Effector CD4-positive, alpha-beta T cell (primary cell): ENCODE results near the gene RAD54L2.
"Not testable (repeated sequence)": the region's sequence is repeated elsewhere in the genome, so short reads cannot be mapped to it uniquely, and the experiment has no call there.

Experiments
- DNase-seq: peaks from one replicate; pipeline ENCODE4 v3.0.0-alpha.2; 2020

The RAD54L2 gene

DNA sequence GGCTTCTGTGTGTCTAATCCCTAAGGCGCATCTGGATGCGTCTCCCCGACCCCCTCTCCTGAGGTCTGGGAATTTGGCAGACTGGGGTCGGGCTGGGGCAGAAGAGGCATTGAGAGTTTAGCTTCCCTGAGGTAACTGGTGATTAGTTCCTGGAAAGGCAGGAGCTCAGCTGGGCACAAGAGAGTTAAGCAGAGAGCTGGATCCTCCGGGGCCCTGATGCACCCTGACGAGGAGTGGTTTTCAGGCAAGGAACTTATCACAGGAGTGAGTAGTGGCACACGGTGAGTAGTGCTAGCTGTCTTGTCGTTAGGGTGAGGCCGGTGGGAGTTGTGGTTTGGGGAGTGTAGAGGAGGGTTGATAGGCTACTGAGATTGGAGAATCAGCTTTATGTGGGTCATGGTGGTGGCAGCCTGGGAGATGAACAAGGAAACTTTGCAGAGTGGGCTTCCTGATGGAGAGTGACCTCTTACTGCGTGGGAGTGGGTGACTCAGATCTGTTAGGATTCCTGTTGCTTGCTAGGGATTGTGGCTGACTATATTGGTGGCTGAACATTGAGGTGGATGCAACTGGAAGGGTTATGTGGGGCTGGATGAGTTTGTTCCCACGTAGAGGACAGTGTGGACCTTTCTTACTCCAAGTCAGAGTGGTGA is 897 bp downstream of the RAD54L2 start:
- no peak for DNase-seq

DNA sequence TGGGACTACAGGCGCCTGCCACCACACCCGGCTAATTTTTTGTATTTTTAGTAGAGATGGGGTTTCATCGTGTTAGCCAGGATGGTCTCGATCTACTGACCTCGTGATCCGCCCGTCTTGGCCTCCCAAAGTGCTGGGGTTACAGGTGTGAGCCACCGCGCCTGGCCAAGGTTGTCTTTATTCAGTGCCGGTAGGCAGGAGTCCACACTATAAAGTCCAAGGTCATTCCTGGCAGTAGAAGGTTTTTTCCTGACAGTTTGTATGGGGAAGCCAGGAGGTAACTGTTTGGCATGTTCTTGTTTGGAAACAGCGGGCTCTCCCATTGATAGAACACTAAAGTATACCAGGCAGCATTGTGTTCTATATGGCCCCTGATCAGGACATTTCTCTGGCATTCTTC is 4.1 kb downstream of the RAD54L2 start:
- DNase-seq = not testable (repeated sequence)

DNA sequence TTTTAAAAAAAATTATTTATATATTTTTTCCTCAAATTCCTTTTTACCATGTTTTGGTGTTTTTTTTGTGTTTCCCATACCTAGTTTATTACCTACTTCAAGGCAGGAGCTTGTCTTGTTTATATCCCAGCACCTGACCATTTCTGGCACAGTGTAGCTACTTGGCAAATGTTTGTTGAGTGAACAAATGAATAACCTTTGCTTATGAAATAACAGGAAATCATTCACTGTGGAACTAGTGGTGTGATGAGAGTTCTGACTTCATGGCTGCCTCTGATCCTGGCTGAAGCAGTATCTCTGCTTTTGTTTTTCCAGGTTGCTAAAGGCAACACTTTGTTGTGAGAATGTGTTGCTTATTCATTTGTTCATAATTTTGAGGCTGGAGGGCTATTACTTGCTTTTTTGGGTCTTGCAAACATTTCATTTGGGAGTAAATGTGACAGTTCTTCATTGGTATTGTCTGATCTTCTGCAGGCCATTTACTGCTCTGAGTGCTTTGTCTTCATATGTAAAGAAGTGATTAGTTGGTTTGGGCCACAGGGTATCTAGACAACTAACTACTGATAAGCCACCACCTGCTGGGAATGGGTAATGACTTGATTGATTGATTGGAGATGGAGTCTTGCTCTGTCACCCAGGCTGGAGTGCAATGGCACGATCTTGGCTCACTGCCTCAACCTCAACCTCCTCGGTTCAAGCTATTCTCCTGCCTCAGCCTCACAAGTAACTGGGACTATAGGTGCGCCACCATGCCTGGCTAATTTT is 5.7 kb downstream of the RAD54L2 start:
- DNase-seq = no peak

DNA sequence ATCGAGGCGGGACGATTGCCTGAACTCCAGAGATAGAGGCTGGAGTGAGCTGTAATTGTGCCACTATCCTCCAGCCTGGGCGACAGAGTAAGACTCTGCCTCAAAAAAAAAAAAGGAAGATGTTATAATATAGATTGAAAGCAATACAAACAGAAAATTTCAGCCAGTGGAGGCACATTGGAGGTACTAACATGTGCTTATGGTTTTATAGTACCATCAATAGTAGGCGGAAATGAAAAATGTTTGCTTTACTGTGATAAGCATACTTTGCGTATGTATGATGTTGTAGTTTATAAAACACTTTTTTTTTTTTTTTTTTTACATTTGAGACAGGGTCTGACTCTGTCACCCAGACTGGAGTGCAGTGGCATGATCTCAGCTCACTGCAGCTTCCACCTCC is 8.8 kb downstream of the RAD54L2 start:
- no peak for DNase-seq

DNA sequence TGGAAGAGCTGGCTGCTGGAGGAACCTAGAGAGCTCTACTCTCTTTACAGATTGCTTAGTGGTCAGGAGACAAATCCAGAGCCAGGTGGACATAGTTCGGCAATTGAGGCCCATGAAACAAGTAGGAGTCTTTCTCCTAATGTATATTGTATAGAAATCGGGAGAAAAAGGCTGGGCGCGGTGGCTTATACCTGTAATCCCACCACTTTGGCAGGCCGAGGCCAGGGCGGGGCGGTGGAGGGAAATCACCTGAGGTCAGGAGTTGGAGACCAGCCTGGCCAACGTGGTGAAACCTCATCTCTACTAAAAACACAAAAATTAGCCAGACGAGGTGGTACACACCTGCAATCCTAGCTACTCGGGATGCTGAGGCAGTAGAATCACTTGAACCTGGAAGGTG is 10.8 kb downstream of the RAD54L2 start:
- DNase-seq = no peak

DNA sequence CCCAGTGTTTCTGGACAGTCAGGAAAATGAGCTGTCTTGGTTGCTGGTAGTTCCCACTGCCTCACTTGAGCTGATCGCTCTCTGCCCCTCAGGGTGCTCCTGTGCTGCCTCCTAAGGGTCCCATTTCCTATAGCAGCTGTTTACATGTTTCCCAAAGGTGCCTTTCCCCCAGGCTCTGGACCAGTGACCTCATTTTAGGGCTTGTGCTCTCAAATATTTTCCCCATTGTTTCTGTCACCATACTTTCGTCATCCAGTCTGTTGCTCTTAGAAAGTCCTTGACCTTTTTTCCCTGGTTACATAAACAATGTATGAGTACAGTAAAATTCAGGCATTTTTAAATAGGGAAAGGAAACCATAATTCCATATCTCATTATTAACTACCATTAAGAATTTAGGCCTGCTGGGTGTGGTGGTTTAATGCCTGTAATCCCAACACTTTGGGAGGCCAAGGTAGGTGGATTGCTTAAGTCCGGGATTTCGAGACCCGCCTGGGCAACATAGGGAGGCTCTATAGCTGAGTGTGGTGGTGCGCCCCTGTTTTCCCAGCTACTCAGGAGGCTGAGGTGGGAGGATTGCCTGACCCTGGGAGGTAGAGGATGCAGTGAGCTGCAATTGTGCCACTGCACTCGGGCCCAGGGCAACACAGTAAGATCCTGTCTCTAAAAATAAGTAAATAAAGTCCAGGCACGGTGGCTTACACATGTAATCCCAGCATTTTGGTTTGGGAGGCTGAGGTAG is 11.7 kb downstream of the RAD54L2 start:
- no peak for DNase-seq

DNA sequence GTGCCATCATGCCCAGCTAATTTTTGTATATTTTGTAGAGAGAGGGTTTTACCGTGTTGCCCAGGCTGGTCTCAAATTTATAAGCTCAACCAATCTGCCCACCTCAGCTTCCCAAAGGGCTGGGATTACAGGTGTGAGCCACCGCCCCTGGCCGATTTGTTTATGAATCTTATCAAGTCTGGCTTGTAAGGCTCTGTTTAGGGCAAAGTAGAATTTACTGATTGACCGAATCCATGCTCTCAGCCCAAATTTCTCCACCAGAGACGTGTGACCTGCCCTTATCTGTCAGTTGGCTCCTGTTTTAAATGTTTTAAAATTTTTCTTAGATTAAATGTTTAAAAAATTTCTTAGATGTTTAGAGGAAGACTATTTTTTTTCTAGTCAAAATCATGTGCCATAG is 19.5 kb downstream of the RAD54L2 start:
- no peak for DNase-seq

DNA sequence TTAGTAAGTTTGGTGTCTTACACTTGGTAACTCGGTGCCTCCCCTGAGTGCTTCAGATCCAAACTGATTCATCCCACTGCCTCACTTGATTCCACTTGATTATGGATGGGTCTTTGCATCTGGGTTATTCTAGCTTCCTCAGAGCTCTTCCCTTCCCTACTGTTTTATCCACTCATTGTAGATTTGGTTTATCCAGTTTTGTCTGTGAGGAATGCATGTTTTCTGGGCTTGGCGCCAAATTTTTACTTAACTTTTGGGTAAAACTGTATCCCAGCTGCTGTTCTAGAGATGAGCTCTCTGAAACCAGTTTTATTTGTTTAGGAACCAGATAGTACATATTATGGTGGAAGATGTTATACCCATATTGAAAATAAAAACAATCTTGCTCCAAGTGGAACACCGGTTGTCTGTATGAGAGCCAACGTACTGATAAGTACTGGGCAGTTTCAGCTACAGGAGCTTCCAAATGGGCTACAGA is 20.9 kb downstream of the RAD54L2 start:
- DNase-seq = no peak

DNA sequence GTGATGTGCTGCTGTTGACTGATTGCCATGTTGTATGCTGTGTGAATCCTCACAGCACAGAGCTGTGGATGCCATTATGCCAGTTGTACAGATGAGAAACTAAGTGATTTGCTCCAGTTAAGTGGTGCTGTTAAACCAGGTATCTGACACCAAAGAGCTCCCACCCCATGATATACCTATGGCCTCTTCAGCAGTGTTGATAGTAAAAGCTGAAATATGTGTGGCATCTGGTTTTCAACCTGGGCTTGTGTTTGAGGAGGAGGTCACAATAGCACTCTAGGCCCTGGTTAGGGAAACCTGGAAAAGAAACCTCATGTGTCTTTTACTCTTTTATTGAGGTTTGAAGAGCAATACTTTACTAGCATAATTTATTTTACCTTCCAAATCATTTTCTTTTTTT is 21.4 kb downstream of the RAD54L2 start:
- no peak for DNase-seq

DNA sequence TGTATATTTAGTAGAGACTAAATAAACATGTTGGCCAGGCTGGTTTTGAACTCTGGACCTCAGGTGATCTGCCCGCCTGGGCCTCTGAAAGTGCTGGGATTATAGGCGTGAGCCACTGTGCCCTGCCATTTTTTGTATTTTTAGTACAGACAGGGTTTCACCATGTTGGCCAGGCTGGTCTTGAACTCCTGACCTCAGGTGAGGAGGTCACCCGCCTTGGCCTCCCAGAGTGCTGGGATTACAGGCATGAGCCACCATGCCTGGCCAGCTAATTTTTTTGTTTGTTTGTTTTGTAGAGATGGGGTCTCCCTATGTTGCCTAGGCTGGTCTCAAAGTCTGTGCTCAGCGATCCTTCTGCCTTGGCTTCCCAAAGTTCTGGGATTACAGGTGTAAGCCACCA is 23.9 kb downstream of the RAD54L2 start:
- DNase-seq = not testable (repeated sequence)

DNA sequence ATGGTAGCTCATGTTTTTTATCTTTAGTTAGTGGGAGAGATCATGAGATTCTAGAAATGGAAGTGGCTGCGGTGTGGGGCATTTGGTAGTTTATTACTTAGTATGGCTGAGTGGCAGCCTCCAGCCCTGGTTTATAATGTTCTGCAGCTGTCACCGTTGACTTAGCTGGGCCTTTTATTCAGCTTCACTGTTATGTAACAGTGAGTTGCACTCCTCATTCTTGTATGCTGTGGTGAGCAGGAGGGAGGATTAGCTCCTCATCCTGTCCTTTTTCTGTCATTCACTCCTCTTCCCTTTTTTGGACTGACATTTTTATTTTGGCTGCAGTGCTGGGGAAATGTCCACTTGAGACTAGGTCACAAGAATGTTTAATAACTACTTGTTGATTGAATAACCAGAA is 29.5 kb downstream of the RAD54L2 start:
- no peak for DNase-seq

DNA sequence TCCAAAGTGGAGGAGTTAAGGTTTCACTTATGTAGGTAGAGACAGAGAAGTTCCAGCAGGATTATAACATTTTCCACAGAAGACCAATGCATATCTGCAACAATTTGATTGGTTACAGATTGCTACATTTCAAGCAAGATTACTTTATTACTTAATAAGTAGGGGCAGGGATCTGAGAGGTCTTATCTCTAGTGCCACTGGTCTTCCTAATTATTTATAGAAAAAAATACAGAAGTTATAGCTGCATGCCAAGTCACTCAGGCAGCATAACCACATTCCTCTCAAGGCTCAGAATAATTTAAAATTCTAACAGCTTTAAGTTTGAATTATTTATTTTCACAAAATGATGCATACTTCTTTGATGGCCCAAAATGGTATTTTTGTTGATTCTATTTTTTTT is 30.5 kb downstream of the RAD54L2 start:
- DNase-seq = no peak

DNA sequence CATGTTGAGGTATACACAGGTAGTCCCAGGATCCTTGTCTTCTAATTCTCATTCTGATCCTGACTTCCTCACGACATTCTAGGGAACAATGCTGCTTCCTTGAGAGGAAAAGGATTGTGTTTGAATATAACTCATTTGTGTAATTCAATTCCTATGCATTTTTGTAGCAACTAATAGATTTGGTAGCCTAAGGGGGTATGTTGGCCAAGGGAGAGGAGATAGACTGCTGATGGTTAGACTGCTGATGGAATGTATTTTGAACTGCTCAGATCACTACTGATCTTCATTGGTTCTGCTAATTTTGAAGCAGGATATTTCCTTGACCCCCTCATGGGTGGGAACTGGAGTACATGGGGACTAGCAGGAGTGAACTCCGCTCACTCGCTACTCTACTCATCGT is 39.7 kb downstream of the RAD54L2 start:
- no peak for DNase-seq

DNA sequence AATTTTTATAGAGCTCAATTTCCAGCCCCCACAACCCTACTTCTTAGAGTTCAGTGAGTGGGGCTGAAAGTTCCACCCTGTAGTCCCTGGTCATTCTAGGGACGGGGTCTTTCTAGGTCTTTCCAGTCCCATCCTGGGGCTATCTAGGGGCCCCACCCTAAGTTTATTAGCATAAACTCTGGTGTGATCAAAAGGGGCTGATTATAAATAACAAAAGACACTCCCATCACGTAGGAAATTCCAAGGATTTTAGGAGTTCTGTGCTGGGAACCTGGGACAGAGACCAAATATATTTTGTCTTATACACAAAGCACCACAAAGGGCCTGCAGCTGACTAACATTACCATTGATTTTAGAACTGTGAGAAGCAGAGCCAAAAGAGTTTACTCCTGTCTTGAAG is 41.9 kb downstream of the RAD54L2 start:
- DNase-seq = no peak

DNA sequence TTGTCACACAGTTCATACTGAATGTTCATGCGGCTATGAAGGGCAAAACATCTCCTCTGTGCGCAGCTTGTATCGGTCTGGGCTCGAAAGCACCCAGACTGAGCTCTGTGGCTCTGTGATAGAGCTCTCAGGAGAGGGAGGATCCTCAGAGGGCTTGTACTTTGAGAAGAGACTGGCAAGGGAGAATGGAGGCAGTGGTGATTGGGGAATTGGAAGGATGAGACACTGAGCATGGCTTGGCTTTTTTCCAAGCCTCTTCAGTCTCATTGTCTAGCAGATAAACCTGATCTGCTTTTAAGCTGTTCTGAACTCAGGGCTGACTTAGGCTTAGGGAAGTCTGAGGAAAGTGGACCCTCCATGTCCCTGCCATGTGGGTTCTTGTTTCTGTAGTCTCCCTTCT is 43.0 kb downstream of the RAD54L2 start:
- DNase-seq = no peak

DNA sequence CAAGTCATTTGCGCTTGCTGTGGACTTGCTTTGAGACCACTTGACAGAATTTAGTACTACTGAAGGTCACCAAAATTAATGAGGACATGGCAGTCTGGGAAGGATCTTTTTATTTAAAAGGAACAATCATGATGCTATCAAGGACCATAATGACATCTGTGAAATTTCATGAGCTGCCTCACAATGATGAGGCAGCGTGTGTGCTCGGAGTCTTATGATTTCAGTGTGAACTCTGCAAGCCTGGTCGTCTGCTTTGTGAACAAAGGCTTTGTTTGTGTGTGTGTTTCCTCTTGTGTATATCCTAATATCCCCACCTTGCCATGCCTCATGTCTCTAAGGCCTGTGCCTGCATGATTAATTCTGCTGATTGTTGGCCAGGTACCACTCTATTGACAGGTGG is 46.7 kb downstream of the RAD54L2 start:
- no peak for DNase-seq

DNA sequence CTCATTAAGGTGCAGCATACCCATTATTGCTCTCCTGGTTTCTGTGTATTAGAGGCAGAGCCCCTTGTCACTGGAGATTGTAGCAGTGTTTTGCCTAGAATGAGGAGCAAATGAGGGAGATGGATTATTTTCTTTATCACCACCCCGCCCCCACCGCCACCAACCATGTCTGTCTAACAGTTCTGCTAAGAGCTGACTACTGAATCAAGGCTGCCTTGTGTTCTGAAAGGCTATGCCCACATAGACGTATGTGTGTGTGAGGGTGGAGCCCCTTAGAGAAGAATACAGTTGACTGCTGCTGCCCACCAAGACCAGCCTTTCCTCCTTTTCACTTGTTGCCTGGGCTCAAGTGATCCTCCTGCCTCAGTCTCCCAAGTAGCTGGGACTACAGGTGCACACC is 47.4 kb downstream of the RAD54L2 start:
- no peak for DNase-seq
